Measurements from ENCODE around the gene DARS1.
A peak's percentile ranks its signal among the peaks of the same experiment; 100 is the strongest.

Gene DARS1

GRCh38 chr2:136031711-136032110 lies 46.3 kb upstream of the DARS1 start:
- TF ChIP-seq ZNF548 (tag by site-specific recombination; IDR thresholded peaks at IDR 0.05) (no peak), KLF9 (tag by site-specific recombination; IDR thresholded peaks at IDR 0.05; ENCODE audit: low read depth) (no peak), ZBTB17 (tag by site-specific recombination; IDR thresholded peaks at IDR 0.05) (no peak), ZNF292 (tag by site-specific recombination; IDR thresholded peaks at IDR 0.05; ENCODE audit: borderline replicate concordance, low read depth) (no peak), GLIS2 (tag by site-specific recombination; IDR thresholded peaks at IDR 0.05) (no peak), ZNF202 (tag by site-specific recombination; IDR thresholded peaks at IDR 0.05; ENCODE audit: borderline replicate concordance) (no peak), ZNF426 (tag by site-specific recombination; IDR thresholded peaks at IDR 0.05) (no peak), ZNF488 (tag by site-specific recombination; IDR thresholded peaks at IDR 0.05) (no peak), ZFHX2 (tag by site-specific recombination; conservative IDR thresholded peaks at IDR 0.05) (no peak)
- H3K4me1 ChIP-seq (ENCODE audit: control insufficient read depth, insufficient read depth, low read length), result peaks cover 6% of the 10 kb centered on the region
- ChIA-PET CTCF (interaction anchor here (0.7 kb wide), 1 partner anchor 9 kb away, joined by 3 read pairs; no protein-coding TSS in a partner anchor), POLR2A (no interaction called here)
- no peak overlapping the region for H3K4me3 ChIP-seq (ENCODE audit: low read depth, low read length)
- H3K36me3 ChIP-seq (ENCODE audit: control insufficient read depth in 2 of 2, insufficient read depth in 1 of 2, low read length in 2 of 2), result no peaks in the 10 kb centered on the region
- no peak overlapping the region for H3K27ac ChIP-seq (ENCODE audit: extremely low read depth, low read depth, low read length)
- no peaks in the 10 kb centered on the region for H3K9me3 ChIP-seq (ENCODE audit: control insufficient read depth, insufficient read depth, low read depth, low read length)

DNA sequence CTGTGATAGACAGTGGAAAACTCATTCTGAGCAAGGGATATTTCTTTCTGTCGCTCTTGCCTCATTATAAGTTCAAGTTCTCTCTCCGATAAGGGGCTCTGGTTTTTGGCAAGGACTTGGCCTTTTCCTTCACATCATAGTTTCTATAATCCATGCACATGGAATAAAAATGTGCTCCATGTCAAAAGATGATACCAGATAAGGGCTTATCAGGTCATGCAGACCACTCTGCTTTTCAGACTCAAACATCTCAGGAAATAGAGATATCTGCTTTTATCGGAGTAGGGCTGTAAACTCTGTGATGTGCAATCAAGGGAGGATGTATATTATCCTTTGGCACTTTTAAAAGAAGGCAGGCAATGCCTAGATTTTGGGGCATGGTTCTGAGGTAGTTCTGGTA lies 45.0 kb upstream of the DARS1 start:
- ChIA-PET CTCF (interaction anchor here (0.6 kb wide), 1 partner anchor 135 kb away, joined by 3 read pairs; no protein-coding TSS in a partner anchor), POLR2A (interaction anchor here (0.7 kb wide), 1 partner anchor 111 kb away, joined by 4 read pairs; no protein-coding TSS in a partner anchor)
- Histone ChIP-seq H3K4me3 (ENCODE audit: low read depth, low read length) (no peak overlapping the region), H3K36me3 (ENCODE audit: control insufficient read depth in 2 of 2, insufficient read depth in 1 of 2, low read length in 2 of 2) (no peaks in the 10 kb centered on the region), H3K4me1 (ENCODE audit: control insufficient read depth, insufficient read depth, low read length) (peaks cover 6% of the 10 kb centered on the region), H3K9me3 (ENCODE audit: control insufficient read depth, insufficient read depth, low read depth, low read length) (no peaks in the 10 kb centered on the region), H3K27ac (ENCODE audit: extremely low read depth, low read depth, low read length) (peak overlapping the region; percentile 7; the same call in 1 of the 2 replicates)
- TF ChIP-seq ZNF423 (tag by site-specific recombination; IDR thresholded peaks at IDR 0.05) (no peak), ZNF747 (tag by site-specific recombination; IDR thresholded peaks at IDR 0.05) (no peak), AEBP2 (tag by site-specific recombination; IDR thresholded peaks at IDR 0.05; ENCODE audit: borderline replicate concordance) (no peak), ZNF211 (tag by site-specific recombination; IDR thresholded peaks at IDR 0.05; ENCODE audit: low read depth) (no peak), ZNF426 (tag by site-specific recombination; IDR thresholded peaks at IDR 0.05) (no peak), ZNF629 (tag by site-specific recombination; IDR thresholded peaks at IDR 0.05) (no peak), MZF1 (tag by site-specific recombination; IDR thresholded peaks at IDR 0.05; ENCODE audit: borderline replicate concordance) (no peak)
- TF ChIP-seq, protein P1, sequence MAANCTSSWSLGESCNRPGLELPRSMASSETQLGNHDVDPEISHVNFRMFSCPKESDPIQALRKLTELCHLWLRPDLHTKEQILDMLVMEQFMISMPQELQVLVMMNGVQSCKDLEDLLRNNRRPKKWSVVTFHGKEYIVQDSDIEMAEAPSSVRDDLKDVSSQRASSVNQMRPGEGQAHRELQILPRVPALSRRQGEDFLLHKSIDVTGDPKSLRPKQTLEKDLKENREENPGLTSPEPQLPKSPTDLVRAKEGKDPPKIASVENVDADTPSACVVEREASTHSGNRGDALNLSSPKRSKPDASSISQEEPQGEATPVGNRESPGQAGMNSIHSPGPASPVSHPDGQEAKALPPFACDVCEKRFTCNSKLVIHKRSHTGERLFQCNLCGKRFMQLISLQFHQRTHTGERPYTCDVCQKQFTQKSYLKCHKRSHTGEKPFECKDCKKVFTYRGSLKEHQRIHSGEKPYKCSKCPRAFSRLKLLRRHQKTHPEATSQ (tag by site-specific recombination; IDR thresholded peaks at IDR 0.05), result no peak

- Histone ChIP-seq H3K36me3 (ENCODE audit: control insufficient read depth in 2 of 2, insufficient read depth in 1 of 2, low read length in 2 of 2) (no peaks in the 10 kb centered on the region), H3K4me1 (ENCODE audit: control insufficient read depth, insufficient read depth, low read length) (peaks cover 6% of the 10 kb centered on the region), H3K27ac (ENCODE audit: extremely low read depth, low read depth, low read length) (no peak overlapping the region), H3K9me3 (ENCODE audit: control insufficient read depth, insufficient read depth, low read depth, low read length) (no peaks in the 10 kb centered on the region), H3K4me3 (ENCODE audit: low read depth, low read length) (no peak overlapping the region)
- ChIA-PET POLR2A (no interaction called here), CTCF (no interaction called here)
- TF ChIP-seq OSR2 (tag by site-specific recombination; IDR thresholded peaks at IDR 0.05) (no peak), ZNF391 (tag by site-specific recombination; IDR thresholded peaks at IDR 0.05; ENCODE audit: borderline replicate concordance, low read depth) (no peak), ZNF174 (tag by site-specific recombination; IDR thresholded peaks at IDR 0.05) (no peak), ZNF555 (tag by site-specific recombination; conservative IDR thresholded peaks at IDR 0.05) (no peak), MEIS1 (CRISPR knock-in tag; IDR thresholded peaks at IDR 0.05; ENCODE audit: borderline replicate concordance) (no peak), ZNF335 (tag by site-specific recombination; conservative IDR thresholded peaks at IDR 0.05) (no peak), SP3 (tag by site-specific recombination; IDR thresholded peaks at IDR 0.05) (no peak)
- TF ChIP-seq, protein P2, sequence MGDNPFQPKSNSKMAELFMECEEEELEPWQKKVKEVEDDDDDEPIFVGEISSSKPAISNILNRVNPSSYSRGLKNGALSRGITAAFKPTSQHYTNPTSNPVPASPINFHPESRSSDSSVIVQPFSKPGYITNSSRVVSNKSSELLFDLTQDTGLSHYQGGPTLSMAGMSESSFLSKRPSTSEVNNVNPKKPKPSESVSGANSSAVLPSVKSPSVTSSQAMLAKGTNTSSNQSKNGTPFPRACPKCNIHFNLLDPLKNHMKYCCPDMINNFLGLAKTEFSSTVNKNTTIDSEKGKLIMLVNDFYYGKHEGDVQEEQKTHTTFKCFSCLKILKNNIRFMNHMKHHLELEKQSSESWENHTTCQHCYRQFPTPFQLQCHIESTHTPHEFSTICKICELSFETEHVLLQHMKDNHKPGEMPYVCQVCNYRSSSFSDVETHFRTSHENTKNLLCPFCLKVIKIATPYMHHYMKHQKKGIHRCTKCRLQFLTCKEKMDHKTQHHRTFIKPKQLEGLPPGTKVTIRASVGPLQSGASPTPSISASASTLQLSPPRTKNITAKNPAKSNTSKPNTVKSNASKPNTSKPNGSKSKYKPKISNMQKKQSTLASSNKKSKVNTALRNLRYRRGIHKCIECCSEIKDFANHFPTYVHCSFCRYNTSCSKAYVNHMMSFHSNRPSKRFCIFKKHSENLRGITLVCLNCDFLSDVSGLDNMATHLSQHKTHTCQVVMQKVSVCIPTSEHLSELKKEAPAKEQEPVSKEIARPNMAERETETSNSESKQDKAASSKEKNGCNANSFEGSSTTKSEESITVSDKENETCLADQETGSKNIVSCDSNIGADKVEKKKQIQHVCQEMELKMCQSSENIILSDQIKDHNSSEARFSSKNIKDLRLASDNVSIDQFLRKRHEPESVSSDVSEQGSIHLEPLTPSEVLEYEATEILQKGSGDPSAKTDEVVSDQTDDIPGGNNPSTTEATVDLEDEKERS (tag by site-specific recombination; IDR thresholded peaks at IDR 0.05), result no peak
- TF ChIP-seq, protein P3, sequence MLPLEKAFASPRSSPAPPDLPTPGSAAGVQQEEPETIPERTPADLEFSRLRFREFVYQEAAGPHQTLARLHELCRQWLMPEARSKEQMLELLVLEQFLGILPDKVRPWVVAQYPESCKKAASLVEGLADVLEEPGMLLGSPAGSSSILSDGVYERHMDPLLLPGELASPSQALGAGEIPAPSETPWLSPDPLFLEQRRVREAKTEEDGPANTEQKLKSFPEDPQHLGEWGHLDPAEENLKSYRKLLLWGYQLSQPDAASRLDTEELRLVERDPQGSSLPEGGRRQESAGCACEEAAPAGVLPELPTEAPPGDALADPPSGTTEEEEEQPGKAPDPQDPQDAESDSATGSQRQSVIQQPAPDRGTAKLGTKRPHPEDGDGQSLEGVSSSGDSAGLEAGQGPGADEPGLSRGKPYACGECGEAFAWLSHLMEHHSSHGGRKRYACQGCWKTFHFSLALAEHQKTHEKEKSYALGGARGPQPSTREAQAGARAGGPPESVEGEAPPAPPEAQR (tag by site-specific recombination; IDR thresholded peaks at IDR 0.05), result no peak
Measured at GRCh38 chr2:136029149-136029548, 43.7 kb upstream of the DARS1 start.

All from HEK293 (cell line).